HepG2 (cell line): Measurements from ENCODE around the gene EPHA6. TPM values are rescaled to one million over a fixed set of nuclear protein-coding genes. Genes with fewer than 3 reads are reported as not detected.

Experiments used
- ATAC-seq: fragments of 200-7000 bp; cut with Tn5 transposase; 3 replicates; pipeline ENCODE4 v1.9.1; 2020; ENCODE audit warnings: mild to moderate bottlenecking, moderate library complexity
- BruUV-seq: library from RNA; stranded (reverse); fragments of 400-500 nt; replicated peaks from 2 replicates; lab custom pipeline; 2021; lab: Mats Ljungman, UMichigan
- CTCF ChIA-PET: fragments of 300-600 bp; formaldehyde crosslinking; extraction: SDS; loops from one replicate; lab custom pipeline; 2021; ENCODE audit warnings: low total read pairs, inconsistent platforms, low intra/inter-chr PET ratio; lab: Yijun Ruan, JAX
- POLR2A ChIA-PET: fragments of 350-600 bp; sonication (Branson Sonifier 250); formaldehyde crosslinking; loops from one replicate; lab custom pipeline; 2020; ENCODE audit warnings: antibody characterized with exemption, inconsistent platforms; lab: Yijun Ruan, JAX
- DNase-seq: peaks from one replicate; pipeline ENCODE4 v3.0.0-alpha.2; 2015; ENCODE audit warnings: low spot score
- FAIRE-seq: peaks from 3 replicates; lab custom pipeline; 2011; peaks lifted over from hg19 to GRCh38; lab: Jason Lieb, UNC
- H2AFZ ChIP-seq: one replicate; pipeline ENCODE4 v1.6.1; 2011; ENCODE audit warnings: low read length, inconsistent platforms
- H3K27ac ChIP-seq: fragments of 300-600 bp; 3 replicates; pipeline ENCODE4 v1.8.0; 2011; ENCODE audit warnings: mixed run types, mild to moderate bottlenecking, mixed read lengths, low read length, inconsistent platforms; ENCODE audit not compliant: insufficient read depth; ENCODE audit errors: extremely low read length
- H3K27me3 ChIP-seq, 2 experiments: fragments of 200-600 bp in 1 of 2; 2 replicates in 1 of 2; 3 replicates in 1 of 2; pipeline versions ENCODE4 v1.6.0 to v1.8.0; 2011; ENCODE audit warnings: low read length in 2 of 2, mild to moderate bottlenecking in 2 of 2, moderate library complexity in 2 of 2, inconsistent platforms in 1 of 2; ENCODE audit not compliant: insufficient read depth in 2 of 2, control insufficient read depth in 1 of 2
- H3K36me3 ChIP-seq, 2 experiments: fragments of 200-600 bp in 1 of 2; replicated peaks in 1 of 2; 2 replicates in 1 of 2; 3 replicates in 1 of 2; pipeline versions ENCODE4 v1.5.1 to v1.8.0; 2011; ENCODE audit warnings: low read length in 2 of 2, inconsistent platforms in 1 of 2; ENCODE audit not compliant: insufficient read depth in 2 of 2, control insufficient read depth in 1 of 2
- H3K4me1 ChIP-seq: 2 replicates; pipeline ENCODE4 v1.5.1; 2012; ENCODE audit warnings: low read length, inconsistent platforms; ENCODE audit not compliant: insufficient read depth
- H3K4me2 ChIP-seq: 2 replicates; pipeline ENCODE4 v1.6.0; 2011; ENCODE audit warnings: low read depth, low read length, inconsistent platforms
- H3K4me3 ChIP-seq, 3 experiments: fragments of 200-600 bp in 1 of 3; sonication (generic), shearing (Covaris generic) in 1 of 3; replicated peaks in 1 of 3; 2 replicates each; pipeline ENCODE4 v1.5.1; 2011 to 2016; ENCODE audit warnings: low read length in 3 of 3, inconsistent platforms in 2 of 3, low read depth in 2 of 3, mild to moderate bottlenecking in 2 of 3, control low read depth in 1 of 3, mixed read lengths in 1 of 3; ENCODE audit not compliant: insufficient read depth in 1 of 3
- H3K79me2 ChIP-seq: one replicate; pipeline ENCODE4 v1.6.1; 2011; ENCODE audit warnings: low read length, inconsistent platforms; ENCODE audit not compliant: insufficient read depth
- H3K9ac ChIP-seq: 2 replicates; pipeline ENCODE4 v1.6.0; 2011; ENCODE audit warnings: mild to moderate bottlenecking, low read depth, low read length, inconsistent platforms; ENCODE audit not compliant: insufficient read depth
- H3K9me3 ChIP-seq: 2 replicates; pipeline ENCODE4 v1.5.1; 2012; ENCODE audit warnings: mild to moderate bottlenecking, low read length
- H4K20me1 ChIP-seq: 2 replicates; pipeline ENCODE4 v1.6.0; 2011; ENCODE audit warnings: inconsistent platforms, mild to moderate bottlenecking, low read length, moderate library complexity; ENCODE audit not compliant: insufficient read depth
- FIP1L1 ChIP-seq: fragments of 200-400 bp; formaldehyde crosslinking; IDR thresholded peaks from 2 replicates; pipeline ENCODE4 v1.6.1; 2018; ENCODE audit warnings: low read depth, mild to moderate bottlenecking, low read length, moderate library complexity, borderline replicate concordance; ENCODE audit not compliant: insufficient read depth
- GPN1 ChIP-seq: sonication (generic); formaldehyde crosslinking; IDR thresholded peaks from 2 replicates; pipeline ENCODE4 v1.5.1; 2020; ENCODE audit warnings: missing genetic modification reagents, borderline replicate concordance
- HDAC6 ChIP-seq: fragments of 200-600 bp; sonication (generic); IDR thresholded peaks from 2 replicates; pipeline ENCODE4 v1.7.0; 2017; ENCODE audit warnings: mild to moderate bottlenecking, antibody characterized with exemption, low read length, low read depth
- KLF15 ChIP-seq: sonication (generic); formaldehyde crosslinking; IDR thresholded peaks from 2 replicates; pipeline ENCODE4 v1.8.1; 2023; ENCODE audit warnings: borderline replicate concordance, mild to moderate bottlenecking, inconsistent platforms, missing genetic modification reagents, mixed read lengths
- RBM22 ChIP-seq: fragments of 200-400 bp; formaldehyde crosslinking; optimal IDR thresholded peaks from 2 replicates; pipeline ENCODE3; 2017; ENCODE audit warnings: mild to moderate bottlenecking, low read length, moderate library complexity
- SRSF1 ChIP-seq: fragments of 200-400 bp; formaldehyde crosslinking; optimal IDR thresholded peaks from 2 replicates; pipeline ENCODE3; 2017; ENCODE audit warnings: mild to moderate bottlenecking, low read depth, low read length, moderate library complexity
- SRSF9 ChIP-seq: fragments of 200-400 bp; formaldehyde crosslinking; IDR thresholded peaks from 2 replicates; pipeline ENCODE4 v1.6.1; 2018; ENCODE audit warnings: borderline replicate concordance, mild to moderate bottlenecking, low read depth, low read length; ENCODE audit not compliant: insufficient read depth, poor library complexity, severe bottlenecking
- STAG1 ChIP-seq: sonication (generic); formaldehyde crosslinking; IDR thresholded peaks from 2 replicates; pipeline ENCODE4 v1.4.0; 2020; ENCODE audit warnings: missing genetic modification reagents
- TBX2 ChIP-seq: sonication (generic); formaldehyde crosslinking; IDR thresholded peaks from 2 replicates; pipeline ENCODE4 v1.5.0; 2020; ENCODE audit warnings: missing genetic modification reagents, mild to moderate bottlenecking, borderline replicate concordance
- ZNF451 ChIP-seq: sonication (generic); formaldehyde crosslinking; IDR thresholded peaks from 2 replicates; pipeline ENCODE4 v1.5.0; 2020; ENCODE audit warnings: mild to moderate bottlenecking, missing genetic modification reagents
- WGBS: methylation state at CpG from one replicate; pipeline ENCODE4 v1.1.6; 2017; ENCODE audit warnings: low lambda C conversion rate; 5-methylcytosine and 5-hydroxymethylcytosine counted together
- in situ Hi-C: cut with HindIII; loops from 2 replicates; pipeline ENCODE4 v1.10.0; 2017; ENCODE audit warnings: low pct_unique_long_range_greater_than_20kb; ENCODE audit not compliant: extremely low pct_ligation_motif_present
- intact Hi-C: fragments of 100-400 bp; cut with micrococcal nuclease; formaldehyde crosslinking; loops from one replicate; pipeline ENCODE4 v1.10.0; 2022; ENCODE audit not compliant: unreplicated experiment
- polyA plus RNA-seq, 8 experiments: library from polyadenylated mRNA; depleted of rRNA in 3 of 8; stranded (reverse) in 7 of 8; unstranded in 1 of 8; fragments of >200 nt; fragmentation: Illumina TruSeq in 4 of 8; extraction: Trizol in 4 of 8; gene quantifications; 2 replicates each; pipeline versions ENCODE4 v1.2.1 to v1.2.3, GENCODE V29; 2011 to 2016; ENCODE audit warnings: low read depth in 4 of 8, missing spikeins in 1 of 8, mixed read lengths in 1 of 8; ENCODE audit not compliant: insufficient read depth in 1 of 8
- total RNA-seq, 5 experiments: library from RNA; depleted of rRNA; stranded (reverse); fragments of >200 nt; fragmentation: Illumina TruSeq; extraction: Trizol; gene quantifications; 2 replicates each; pipeline ENCODE4 v1.2.3, GENCODE V29; 2016; ENCODE audit warnings: low read depth in 1 of 5
- TF ChIP-seq, protein P1 (sequence below): sonication (generic); formaldehyde crosslinking; IDR thresholded peaks from 2 replicates; pipeline ENCODE4 v1.5.0; 2020; ENCODE audit warnings: missing genetic modification reagents
- TF ChIP-seq, protein P2 (sequence below): sonication (generic); formaldehyde crosslinking; conservative IDR thresholded peaks from 2 replicates; pipeline ENCODE4 v1.8.0; 2022; ENCODE audit warnings: low read depth, missing genetic modification reagents
- TF ChIP-seq, protein P3 (sequence below): sonication (generic); formaldehyde crosslinking; IDR thresholded peaks from 2 replicates; pipeline ENCODE4 v1.5.0; 2020; ENCODE audit warnings: mild to moderate bottlenecking, missing genetic modification reagents, moderate library complexity

EPHA6 gene
- total and polyA plus RNA-seq, 2 of the 13 experiments (the other 11 are each of a cell fraction or from before 2014, with no cell fraction given), result not detected

DNA sequence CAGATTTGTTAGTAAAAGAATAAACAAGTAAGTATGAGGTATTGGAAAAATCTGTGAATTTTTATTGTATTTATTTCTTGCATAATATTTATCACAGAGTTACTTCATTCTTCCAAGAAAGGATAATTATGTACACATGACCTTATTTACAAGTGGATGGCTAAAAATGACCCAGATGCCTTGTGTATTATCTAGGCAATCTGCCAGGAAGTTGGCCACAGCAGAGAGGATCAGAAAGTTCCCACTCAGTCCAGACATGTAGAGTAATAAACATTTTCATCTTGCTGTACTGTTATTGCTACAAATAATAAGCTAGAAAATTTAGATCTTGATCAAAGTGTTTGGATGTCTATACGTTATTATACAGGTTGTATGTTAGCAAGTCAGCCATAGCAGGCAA lies 317.1 kb downstream of the EPHA6 start:
- DNase-seq, result no peak
- H3K4me3 ChIP-seq, result no peak overlapping the region
- no peaks in the 10 kb centered on the region for H3K36me3 ChIP-seq
- ATAC-seq, result no peak
- intact Hi-C loops (no loop called here), in situ Hi-C loops (no loop called here)
- no peaks in the 10 kb centered on the region for H3K4me1 ChIP-seq
- no peak for TF ChIP-seq FIP1L1
- TF ChIP-seq, protein P1, sequence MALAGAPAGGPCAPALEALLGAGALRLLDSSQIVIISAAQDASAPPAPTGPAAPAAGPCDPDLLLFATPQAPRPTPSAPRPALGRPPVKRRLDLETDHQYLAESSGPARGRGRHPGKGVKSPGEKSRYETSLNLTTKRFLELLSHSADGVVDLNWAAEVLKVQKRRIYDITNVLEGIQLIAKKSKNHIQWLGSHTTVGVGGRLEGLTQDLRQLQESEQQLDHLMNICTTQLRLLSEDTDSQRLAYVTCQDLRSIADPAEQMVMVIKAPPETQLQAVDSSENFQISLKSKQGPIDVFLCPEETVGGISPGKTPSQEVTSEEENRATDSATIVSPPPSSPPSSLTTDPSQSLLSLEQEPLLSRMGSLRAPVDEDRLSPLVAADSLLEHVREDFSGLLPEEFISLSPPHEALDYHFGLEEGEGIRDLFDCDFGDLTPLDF (CRISPR knock-in tag), result no peak
- no peaks in the 10 kb centered on the region for H3K27me3 ChIP-seq
- ChIA-PET CTCF (no interaction called here), POLR2A (no interaction called here)
- BruUV-seq, result no TSS peak
- H3K27ac ChIP-seq, result no peak overlapping the region
- no peak overlapping the region for H3K9ac ChIP-seq
- no peaks in the 10 kb centered on the region for H3K79me2 ChIP-seq
- FAIRE-seq, result no peak
- no peaks in the 10 kb centered on the region for H3K9me3 ChIP-seq
- no peak overlapping the region for H3K4me2 ChIP-seq
- no peak overlapping the region for H2AFZ ChIP-seq
- H4K20me1 ChIP-seq, result no peaks in the 10 kb centered on the region
- WGBS, result 13% methylated on average over 1 of the region's 1 CpG

DNA sequence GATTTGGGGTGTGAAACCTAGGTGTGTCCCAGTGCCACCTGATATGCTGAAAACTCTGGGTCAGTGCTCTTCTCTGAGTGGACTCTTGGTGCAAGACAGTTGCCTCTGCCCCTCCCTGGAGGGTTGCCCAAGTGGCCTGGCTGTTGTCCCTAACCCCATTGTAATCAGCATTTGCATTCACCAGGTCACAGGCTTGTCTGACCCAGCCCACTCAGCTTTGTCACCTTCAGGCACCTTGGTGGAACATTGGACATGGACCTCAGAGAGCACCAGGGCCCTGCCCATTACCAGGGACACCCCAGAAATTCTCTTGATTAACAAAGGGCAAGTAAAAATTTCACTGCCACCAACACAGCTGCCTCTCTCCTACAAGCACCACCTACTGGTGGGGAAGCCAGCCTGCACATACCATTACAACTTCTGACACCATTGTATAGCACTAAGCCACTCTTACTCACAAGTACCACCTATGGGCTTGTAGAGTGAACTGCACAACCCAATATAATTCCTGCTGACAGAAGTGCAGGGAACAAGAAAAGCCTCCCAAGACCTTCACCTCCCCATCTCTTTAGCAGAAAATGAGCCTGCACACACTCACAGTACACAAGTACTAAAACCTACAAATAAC lies 324.6 kb downstream of the EPHA6 start:
- no peak overlapping the region for H3K4me2 ChIP-seq
- DNase-seq (peak; percentile 23), ATAC-seq (peak; percentile 82), FAIRE-seq (no peak)
- in situ Hi-C loops (no loop called here), intact Hi-C loops (loop anchor here (1.0 kb wide), 1 partner anchor 276 kb away; no protein-coding TSS in a partner anchor)
- H2AFZ ChIP-seq, result no peak overlapping the region
- no peaks in the 10 kb centered on the region for H3K4me1 ChIP-seq
- H4K20me1 ChIP-seq, result no peaks in the 10 kb centered on the region
- ChIA-PET CTCF (no interaction called here), POLR2A (no interaction called here)
- no peaks in the 10 kb centered on the region for H3K36me3 ChIP-seq
- H3K9ac ChIP-seq, result no peak overlapping the region
- H3K9me3 ChIP-seq, result peaks cover 31% of the 10 kb centered on the region
- H3K27me3 ChIP-seq, result no peaks in the 10 kb centered on the region
- H3K27ac ChIP-seq, result no peak overlapping the region
- H3K79me2 ChIP-seq, result no peaks in the 10 kb centered on the region
- H3K4me3 ChIP-seq, result no peak overlapping the region
- BruUV-seq, result no TSS peak
- TF ChIP-seq SRSF9, result no peak
- TF ChIP-seq KLF15 (CRISPR knock-in tag), result no peak
- TF ChIP-seq ZNF451 (CRISPR knock-in tag), result no peak
- TF ChIP-seq, protein P2, sequence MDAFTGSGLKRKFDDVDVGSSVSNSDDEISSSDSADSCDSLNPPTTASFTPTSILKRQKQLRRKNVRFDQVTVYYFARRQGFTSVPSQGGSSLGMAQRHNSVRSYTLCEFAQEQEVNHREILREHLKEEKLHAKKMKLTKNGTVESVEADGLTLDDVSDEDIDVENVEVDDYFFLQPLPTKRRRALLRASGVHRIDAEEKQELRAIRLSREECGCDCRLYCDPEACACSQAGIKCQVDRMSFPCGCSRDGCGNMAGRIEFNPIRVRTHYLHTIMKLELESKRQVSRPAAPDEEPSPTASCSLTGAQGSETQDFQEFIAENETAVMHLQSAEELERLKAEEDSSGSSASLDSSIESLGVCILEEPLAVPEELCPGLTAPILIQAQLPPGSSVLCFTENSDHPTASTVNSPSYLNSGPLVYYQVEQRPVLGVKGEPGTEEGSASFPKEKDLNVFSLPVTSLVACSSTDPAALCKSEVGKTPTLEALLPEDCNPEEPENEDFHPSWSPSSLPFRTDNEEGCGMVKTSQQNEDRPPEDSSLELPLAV (CRISPR knock-in tag), result no peak
- no peak for TF ChIP-seq HDAC6
- TF ChIP-seq, protein P3, sequence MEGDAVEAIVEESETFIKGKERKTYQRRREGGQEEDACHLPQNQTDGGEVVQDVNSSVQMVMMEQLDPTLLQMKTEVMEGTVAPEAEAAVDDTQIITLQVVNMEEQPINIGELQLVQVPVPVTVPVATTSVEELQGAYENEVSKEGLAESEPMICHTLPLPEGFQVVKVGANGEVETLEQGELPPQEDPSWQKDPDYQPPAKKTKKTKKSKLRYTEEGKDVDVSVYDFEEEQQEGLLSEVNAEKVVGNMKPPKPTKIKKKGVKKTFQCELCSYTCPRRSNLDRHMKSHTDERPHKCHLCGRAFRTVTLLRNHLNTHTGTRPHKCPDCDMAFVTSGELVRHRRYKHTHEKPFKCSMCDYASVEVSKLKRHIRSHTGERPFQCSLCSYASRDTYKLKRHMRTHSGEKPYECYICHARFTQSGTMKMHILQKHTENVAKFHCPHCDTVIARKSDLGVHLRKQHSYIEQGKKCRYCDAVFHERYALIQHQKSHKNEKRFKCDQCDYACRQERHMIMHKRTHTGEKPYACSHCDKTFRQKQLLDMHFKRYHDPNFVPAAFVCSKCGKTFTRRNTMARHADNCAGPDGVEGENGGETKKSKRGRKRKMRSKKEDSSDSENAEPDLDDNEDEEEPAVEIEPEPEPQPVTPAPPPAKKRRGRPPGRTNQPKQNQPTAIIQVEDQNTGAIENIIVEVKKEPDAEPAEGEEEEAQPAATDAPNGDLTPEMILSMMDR (CRISPR knock-in tag), result 0 out of 2 replicates have a peak, but pooled peaks have one; percentile 27
- TF ChIP-seq STAG1 (CRISPR knock-in tag), result peak; percentile 3; the same call in 1 of the 2 replicates
- TF ChIP-seq TBX2 (CRISPR knock-in tag), result no peak
- TF ChIP-seq RBM22, result no peak
- no peak for TF ChIP-seq GPN1 (CRISPR knock-in tag)
- no peak for TF ChIP-seq SRSF1
